ENCODE measurements around the gene BABAM2.

- no peak for TF ChIP-seq CTCF (IDR thresholded peaks at IDR 0.05; ENCODE audit: low read depth, low read length)
- TF ChIP-seq MAX (IDR thresholded peaks at IDR 0.05; ENCODE audit: low read depth, low read length) = no peak
These were observed 477.3 kb downstream of the BABAM2 start for GRCh38 chr2:28367667-28368356.
